ENCODE results near the gene PRKRIP1. TPM values are rescaled to one million over a fixed set of nuclear protein-coding genes. Genes with fewer than 3 reads are reported as not detected.

The PRKRIP1 gene
- total RNA-seq, 2 donors from 2014 or later = 15.1 to 19.4 TPM

DNA sequence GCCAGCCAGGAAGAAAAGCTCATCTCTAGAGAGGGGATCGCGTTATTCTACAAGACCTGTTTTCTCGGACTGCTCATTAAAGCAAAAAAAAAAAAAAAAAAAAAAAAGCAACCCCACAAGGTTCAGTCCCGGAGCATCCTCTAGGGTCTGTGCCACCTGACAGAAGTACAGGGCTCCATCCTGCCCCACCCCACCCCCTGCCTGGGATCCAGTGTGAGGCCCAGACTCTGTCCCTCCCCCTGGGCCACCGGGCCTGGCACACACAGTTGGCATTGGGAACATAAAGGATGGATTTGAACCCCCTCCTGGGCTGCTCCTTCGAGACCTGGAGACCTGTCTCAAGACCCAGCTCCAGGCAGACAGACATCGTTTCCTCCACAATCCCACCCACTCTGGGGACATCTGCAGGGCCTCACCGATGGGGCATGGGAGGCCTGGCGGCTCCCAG is 37.9 kb downstream of the PRKRIP1 start:
- DNase-seq = no peak
- intact Hi-C loops (cut with DNase I) = no loop called here

DNA sequence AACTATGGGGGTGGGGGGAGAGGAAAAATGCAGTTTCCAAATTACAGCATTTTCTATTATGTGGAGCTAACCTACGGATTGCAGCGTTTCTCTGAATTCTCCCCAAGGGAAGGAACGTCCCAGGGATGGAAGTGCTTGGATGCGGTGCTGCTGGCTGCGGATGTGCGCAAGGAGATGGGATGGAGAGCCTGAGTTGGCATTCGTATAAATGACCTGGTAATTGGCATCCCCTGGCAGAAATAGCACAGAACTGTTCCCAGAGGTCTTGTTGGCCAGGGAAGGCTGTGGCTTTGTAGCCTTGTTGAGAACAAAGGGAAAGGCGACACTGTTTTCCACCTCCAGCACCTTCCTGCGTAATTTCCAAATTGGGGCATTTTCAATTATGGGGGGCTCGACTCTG is 40.0 kb downstream of the PRKRIP1 start:
- no peak overlapping the region for H3K9ac ChIP-seq (ENCODE audit: low read depth in 2 of 2, low read length in 2 of 2)
- no peaks in the 10 kb centered on the region for H3K36me3 ChIP-seq
- DNase-seq = no peak
- no peak overlapping the region for H3K4me3 ChIP-seq
- H3K27ac ChIP-seq = no peak overlapping the region
- no peaks in the 10 kb centered on the region for H3K27me3 ChIP-seq
- TF ChIP-seq, protein P1, sequence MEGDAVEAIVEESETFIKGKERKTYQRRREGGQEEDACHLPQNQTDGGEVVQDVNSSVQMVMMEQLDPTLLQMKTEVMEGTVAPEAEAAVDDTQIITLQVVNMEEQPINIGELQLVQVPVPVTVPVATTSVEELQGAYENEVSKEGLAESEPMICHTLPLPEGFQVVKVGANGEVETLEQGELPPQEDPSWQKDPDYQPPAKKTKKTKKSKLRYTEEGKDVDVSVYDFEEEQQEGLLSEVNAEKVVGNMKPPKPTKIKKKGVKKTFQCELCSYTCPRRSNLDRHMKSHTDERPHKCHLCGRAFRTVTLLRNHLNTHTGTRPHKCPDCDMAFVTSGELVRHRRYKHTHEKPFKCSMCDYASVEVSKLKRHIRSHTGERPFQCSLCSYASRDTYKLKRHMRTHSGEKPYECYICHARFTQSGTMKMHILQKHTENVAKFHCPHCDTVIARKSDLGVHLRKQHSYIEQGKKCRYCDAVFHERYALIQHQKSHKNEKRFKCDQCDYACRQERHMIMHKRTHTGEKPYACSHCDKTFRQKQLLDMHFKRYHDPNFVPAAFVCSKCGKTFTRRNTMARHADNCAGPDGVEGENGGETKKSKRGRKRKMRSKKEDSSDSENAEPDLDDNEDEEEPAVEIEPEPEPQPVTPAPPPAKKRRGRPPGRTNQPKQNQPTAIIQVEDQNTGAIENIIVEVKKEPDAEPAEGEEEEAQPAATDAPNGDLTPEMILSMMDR (IDR thresholded peaks at IDR 0.05) = no peak
- intact Hi-C loops (cut with DNase I) = no loop called here
- H3K9me3 ChIP-seq = no peaks in the 10 kb centered on the region
- peaks cover 3% of the 10 kb centered on the region for H3K4me1 ChIP-seq

More for the DNA sequence above, 37.9 kb downstream of the PRKRIP1 start:
- Histone ChIP-seq H3K36me3 (no peaks in the 10 kb centered on the region), H3K4me1 (peaks cover 3% of the 10 kb centered on the region), H3K9ac (ENCODE audit: low read depth in 2 of 2, low read length in 2 of 2) (peak overlapping the region; percentile 27 to 86), H3K27me3 (no peaks in the 10 kb centered on the region), H3K9me3 (no peaks in the 10 kb centered on the region), H3K27ac (peak overlapping the region; percentile 53), H3K4me3 (peak overlapping the region; percentile 82)
- TF ChIP-seq, protein P1 (IDR thresholded peaks at IDR 0.05) = no peak

DNA sequence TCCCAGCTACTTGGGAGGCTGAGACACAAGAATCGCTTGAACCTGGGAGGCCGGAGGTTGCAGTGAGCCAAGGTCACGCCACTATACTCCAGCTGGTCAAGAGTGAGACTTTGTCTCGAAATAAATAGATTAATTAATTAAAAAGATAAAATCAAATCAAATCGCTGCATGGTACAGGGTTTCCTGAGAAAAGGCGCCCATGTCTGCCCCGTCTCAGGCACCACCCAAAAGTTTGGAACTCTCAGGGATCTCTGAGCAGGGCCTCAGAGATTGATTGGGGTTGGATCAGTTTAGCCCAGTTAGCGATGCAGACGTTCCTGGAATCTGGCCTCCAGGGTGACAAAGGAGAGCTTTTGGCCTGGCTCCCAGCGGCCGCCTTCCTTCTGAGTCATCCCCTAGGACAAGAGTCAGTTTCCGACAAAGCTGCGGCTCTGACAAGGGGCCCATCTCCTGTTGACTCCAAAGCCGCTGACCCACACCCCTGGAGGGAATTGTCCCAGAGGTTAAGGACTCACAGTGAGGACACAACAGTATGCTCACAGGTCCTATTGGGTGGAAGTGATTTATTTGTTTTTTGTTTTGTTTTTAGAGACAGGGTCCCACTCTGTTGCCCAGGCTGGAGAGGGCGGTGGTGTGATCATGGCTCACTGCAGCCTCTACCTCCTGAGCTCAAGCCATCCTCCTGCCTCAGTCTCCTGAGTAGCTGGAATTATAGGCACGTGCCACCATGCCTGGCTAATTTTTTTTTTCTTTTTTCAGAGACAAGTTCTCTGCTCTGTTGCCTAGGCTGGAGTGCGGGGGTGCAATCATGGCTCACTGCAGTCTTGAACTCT is 44.0 kb downstream of the PRKRIP1 start:
- H3K27ac ChIP-seq = no peak overlapping the region
- no peak overlapping the region for H3K9ac ChIP-seq (ENCODE audit: low read depth in 2 of 2, low read length in 2 of 2)
- H3K4me1 ChIP-seq = no peaks in the 10 kb centered on the region
- H3K9me3 ChIP-seq = no peaks in the 10 kb centered on the region
- no peak for DNase-seq
- H3K36me3 ChIP-seq = no peaks in the 10 kb centered on the region
- H3K4me3 ChIP-seq = no peak overlapping the region
- intact Hi-C loops (cut with DNase I) = no loop called here
- H3K27me3 ChIP-seq = no peaks in the 10 kb centered on the region
- TF ChIP-seq, protein P1 (IDR thresholded peaks at IDR 0.05) = no peak

DNA sequence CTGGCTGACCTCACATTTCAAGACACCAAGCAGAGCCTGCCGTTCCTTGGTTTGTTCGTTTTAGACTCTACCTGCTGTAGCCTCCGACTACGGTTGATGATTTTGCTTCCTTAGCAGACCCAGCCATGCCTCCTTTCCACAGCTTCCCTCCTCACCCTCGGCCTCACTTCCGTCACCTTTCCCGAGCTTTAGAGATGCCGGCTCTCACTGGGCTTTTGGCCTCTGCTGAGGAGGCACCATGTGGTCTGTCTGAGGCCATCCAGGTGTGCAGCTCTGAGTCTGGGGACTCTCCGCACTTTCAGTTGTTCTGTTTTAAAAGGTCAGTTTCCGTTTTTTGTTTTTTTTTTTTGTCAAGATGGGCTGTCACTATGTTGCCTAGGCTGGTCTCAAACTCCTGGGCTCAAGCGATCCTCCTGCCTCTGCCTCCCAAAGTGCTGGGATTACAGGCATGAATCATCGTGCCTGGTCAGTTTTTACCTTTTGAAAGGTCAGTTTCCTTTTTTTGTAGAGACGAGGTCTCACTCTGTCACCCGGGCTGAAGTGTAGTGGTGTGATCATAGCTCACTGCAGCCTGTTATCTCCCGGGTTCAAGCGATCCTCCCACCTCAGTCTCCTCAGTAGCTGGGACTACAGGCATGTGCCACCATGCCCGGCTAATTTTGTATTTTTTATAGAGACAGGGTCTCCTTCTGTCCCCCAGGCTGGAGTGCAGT is 49.0 kb downstream of the PRKRIP1 start:
- Histone ChIP-seq H3K4me3 (no peak overlapping the region), H3K36me3 (no peaks in the 10 kb centered on the region), H3K27ac (no peak overlapping the region), H3K9ac (ENCODE audit: low read depth in 2 of 2, low read length in 2 of 2) (no peak overlapping the region), H3K9me3 (no peaks in the 10 kb centered on the region), H3K27me3 (no peaks in the 10 kb centered on the region), H3K4me1 (no peaks in the 10 kb centered on the region)
- TF ChIP-seq, protein P1 (IDR thresholded peaks at IDR 0.05) = no peak
- intact Hi-C loops (cut with DNase I) = no loop called here
- DNase-seq = no peak

DNA sequence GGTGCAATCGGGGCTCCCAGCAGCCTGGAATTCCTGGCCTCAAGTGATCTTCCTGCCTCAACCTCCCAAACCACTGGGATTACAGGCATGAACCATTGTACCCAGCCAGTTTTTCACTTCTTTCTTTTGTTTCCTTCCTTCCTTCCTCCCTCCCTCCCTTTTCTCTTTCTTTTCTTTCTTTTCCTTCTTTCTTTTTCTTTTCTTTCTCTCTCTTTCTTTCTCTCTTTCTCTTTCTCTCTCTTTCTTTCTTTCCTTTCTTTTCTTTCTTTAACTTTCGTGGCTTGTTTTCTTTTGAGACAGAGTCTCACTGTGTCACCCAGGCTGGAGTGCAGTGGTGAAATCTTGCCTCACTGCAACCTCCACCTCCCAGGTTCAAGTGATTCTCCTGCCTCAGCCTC is 49.5 kb downstream of the PRKRIP1 start:
- Histone ChIP-seq H3K4me3 (no peak overlapping the region), H3K4me1 (no peaks in the 10 kb centered on the region), H3K27ac (no peak overlapping the region), H3K9me3 (no peaks in the 10 kb centered on the region), H3K27me3 (no peaks in the 10 kb centered on the region), H3K36me3 (no peaks in the 10 kb centered on the region), H3K9ac (ENCODE audit: low read depth in 2 of 2, low read length in 2 of 2) (no peak overlapping the region)
- intact Hi-C loops (cut with DNase I) = no loop called here
- DNase-seq = no peak
- TF ChIP-seq, protein P1 (IDR thresholded peaks at IDR 0.05) = no peak

All from colonic mucosa (tissue), 4 donors.